ENCODE results near the gene DLG2.
A peak's percentile ranks its signal among the peaks of the same experiment; 100 is the strongest.

DLG2 gene

GRCh38 chr11:84552791-84553190 lies 1074.4 kb downstream of the DLG2 start:
- DNase-seq (ENCODE audit: low spot score) = no peak

- DNase-seq (ENCODE audit: low spot score) = no peak
Observed at GRCh38 chr11:84549217-84549616, 1077.9 kb downstream of the DLG2 start.

GRCh38 chr11:84544566-84544965 lies 1082.6 kb downstream of the DLG2 start:
- DNase-seq (ENCODE audit: low spot score) = no peak

GRCh38 chr11:84543367-84544159 lies 1083.6 kb downstream of the DLG2 start:
- no peak for DNase-seq (ENCODE audit: low spot score)

- DNase-seq (ENCODE audit: low spot score) = no peak
Observed at GRCh38 chr11:84541731-84542340, 1085.3 kb downstream of the DLG2 start.

- no peak for DNase-seq (ENCODE audit: low spot score)
Observed at GRCh38 chr11:84536456-84536855, 1090.7 kb downstream of the DLG2 start.

GRCh38 chr11:84532364-84532763 lies 1094.8 kb downstream of the DLG2 start:
- no peak for DNase-seq (ENCODE audit: low spot score)

- DNase-seq (ENCODE audit: low spot score) = no peak
Observed at GRCh38 chr11:84526250-84526649, 1100.9 kb downstream of the DLG2 start.

- DNase-seq (ENCODE audit: low spot score) = peak; percentile 28
Observed at GRCh38 chr11:84524422-84525051, 1102.6 kb downstream of the DLG2 start.

- no peak for DNase-seq (ENCODE audit: low spot score)
Observed at GRCh38 chr11:84522331-84522730, 1104.8 kb downstream of the DLG2 start.

GRCh38 chr11:84518631-84519183 lies 1108.4 kb downstream of the DLG2 start:
- DNase-seq (ENCODE audit: low spot score) = peak; percentile 22

- no peak for DNase-seq (ENCODE audit: low spot score)
Observed at GRCh38 chr11:84514436-84514835, 1112.7 kb downstream of the DLG2 start.

GRCh38 chr11:84503503-84503902 lies 1123.6 kb downstream of the DLG2 start:
- no peak for DNase-seq (ENCODE audit: low spot score)

- DNase-seq (ENCODE audit: low spot score) = no peak
Observed at GRCh38 chr11:84501750-84502149, 1125.4 kb downstream of the DLG2 start.

- no peak for DNase-seq (ENCODE audit: low spot score)
Observed at GRCh38 chr11:84497981-84498411, 1129.1 kb downstream of the DLG2 start.

GRCh38 chr11:84497181-84497580 lies 1130.0 kb downstream of the DLG2 start:
- DNase-seq (ENCODE audit: low spot score) = no peak

- DNase-seq (ENCODE audit: low spot score) = no peak
Observed at GRCh38 chr11:84496122-84496521, 1131.0 kb downstream of the DLG2 start.

GRCh38 chr11:84480131-84480530 lies 1147.0 kb downstream of the DLG2 start:
- DNase-seq (ENCODE audit: low spot score) = peak; percentile 50

GRCh38 chr11:84476581-84476980 lies 1150.6 kb downstream of the DLG2 start:
- no peak for DNase-seq (ENCODE audit: low spot score)

- DNase-seq (ENCODE audit: low spot score) = no peak
Observed at GRCh38 chr11:84471501-84471900, 1155.6 kb downstream of the DLG2 start.

- DNase-seq (ENCODE audit: low spot score) = no peak
Observed at GRCh38 chr11:84468235-84468634, 1158.9 kb downstream of the DLG2 start.

- DNase-seq (ENCODE audit: low spot score) = peak; percentile 42
Observed at GRCh38 chr11:84465040-84465439, 1162.1 kb downstream of the DLG2 start.

- DNase-seq (ENCODE audit: low spot score) = no peak
Observed at GRCh38 chr11:84455691-84456090, 1171.5 kb downstream of the DLG2 start.

Measured in D341Med (cell line).